Naive thymus-derived CD4-positive, alpha-beta T cell (primary cell): ENCODE data around the gene PARVA. TPM values are rescaled to one million over a fixed set of nuclear protein-coding genes. Genes with fewer than 3 reads are reported as not detected.

Source experiments
- ATAC-seq: fragments of 150-1000 bp; cut with Tn5 transposase; 2 replicates; pipeline ENCODE4 v1.10.0; 2021; ENCODE audit warnings: mild to moderate bottlenecking, moderate library complexity
- CTCF ChIA-PET: fragments of 350-600 bp; sonication (Branson Sonifier 250); formaldehyde crosslinking; loops from one replicate; lab custom pipeline; 2021; ENCODE audit warnings: antibody characterized with exemption; lab: Charles Lee
- POLR2A ChIA-PET: fragments of 350-600 bp; sonication (Branson Sonifier 250); formaldehyde crosslinking; loops from one replicate; lab custom pipeline; 2021; ENCODE audit warnings: antibody characterized with exemption, inconsistent platforms; lab: Charles Lee
- DNase-seq, 9 donors: peaks; one replicate each; pipeline versions ENCODE4 v3.0.0 to v3.0.0-alpha.2; 2020 to 2022; ENCODE audit warnings: mixed read lengths in 1 of 9
- H3K27ac ChIP-seq: one replicate; pipeline ENCODE4 v1.7.0; 2013; ENCODE audit warnings: mild to moderate bottlenecking, low read depth, low read length, moderate library complexity
- H3K27me3 ChIP-seq, 2 donors: one replicate each; pipeline ENCODE4 v1.7.0; 2013; ENCODE audit warnings: low read length in 2 of 2, mild to moderate bottlenecking in 2 of 2, moderate library complexity in 2 of 2; ENCODE audit not compliant: control insufficient read depth in 2 of 2, insufficient read depth in 2 of 2
- H3K36me3 ChIP-seq, 3 experiments: 1 replicate in 2 of 3; 2 replicates in 1 of 3; pipeline ENCODE4 v1.7.0; 2013; ENCODE audit warnings: low read length in 3 of 3, mild to moderate bottlenecking in 3 of 3, moderate library complexity in 1 of 3; ENCODE audit not compliant: insufficient read depth in 3 of 3, control insufficient read depth in 2 of 3
- H3K4me1 ChIP-seq, 2 donors: one replicate each; pipeline ENCODE4 v1.7.0; 2013; ENCODE audit warnings: low read length in 2 of 2, mild to moderate bottlenecking in 2 of 2, moderate library complexity in 1 of 2; ENCODE audit not compliant: control insufficient read depth in 2 of 2, insufficient read depth in 2 of 2
- H3K4me3 ChIP-seq: 2 replicates; pipeline ENCODE4 v1.7.0; 2013; ENCODE audit warnings: mild to moderate bottlenecking, low read length
- H3K9me3 ChIP-seq, 3 experiments: 1 replicate in 2 of 3; 2 replicates in 1 of 3; pipeline ENCODE4 v1.7.0; 2013; ENCODE audit warnings: low read length in 3 of 3; ENCODE audit not compliant: control insufficient read depth in 2 of 3
- H3K27ac Mint-ChIP-seq, 9 donors: one replicate each; pipeline ENCODE4 v1.8.0; 2020 to 2022; ENCODE audit warnings: mixed read lengths in 9 of 9, mild to moderate bottlenecking in 8 of 9, moderate library complexity in 5 of 9, inconsistent platforms in 2 of 9
- H3K27me3 Mint-ChIP-seq, 5 donors: one replicate each; pipeline ENCODE4 v1.8.0; 2021 to 2022; ENCODE audit warnings: mixed read lengths in 5 of 5, mild to moderate bottlenecking in 1 of 5
- H3K36me3 Mint-ChIP-seq, 5 donors: one replicate each; pipeline ENCODE4 v1.8.0; 2020 to 2022; ENCODE audit warnings: mixed read lengths in 5 of 5, mild to moderate bottlenecking in 3 of 5, inconsistent platforms in 1 of 5
- H3K4me1 Mint-ChIP-seq, 7 donors: one replicate each; pipeline ENCODE4 v1.8.0; 2020 to 2022; ENCODE audit warnings: mixed read lengths in 7 of 7, mild to moderate bottlenecking in 3 of 7, inconsistent platforms in 1 of 7
- H3K4me3 Mint-ChIP-seq, 10 donors: one replicate each; pipeline ENCODE4 v1.8.0; 2020 to 2022; ENCODE audit warnings: mild to moderate bottlenecking in 10 of 10, mixed read lengths in 10 of 10, moderate library complexity in 6 of 10, inconsistent platforms in 2 of 10
- H3K9me3 Mint-ChIP-seq, 11 donors: one replicate each; pipeline ENCODE4 v1.8.0; 2020 to 2022; ENCODE audit warnings: mixed read lengths in 11 of 11, mild to moderate bottlenecking in 4 of 11, inconsistent platforms in 1 of 11, moderate library complexity in 1 of 11
- intact Hi-C, 2 donors: fragments of 100-400 bp; cut with micrococcal nuclease; formaldehyde crosslinking; loops; one replicate each; pipeline ENCODE4 v1.15.1; 2023
- polyA plus RNA-seq, 2 donors: library from polyadenylated mRNA; unstranded; fragments of 300-500 nt; fragmentation: Illumina TruSeq; gene quantifications; one replicate each; pipeline ENCODE4 v1.2.3, GENCODE V29; 2021
- total RNA-seq, 6 experiments: library from RNA in 5 of 6; stranded (reverse) in 5 of 6; gene quantifications; 1 replicate in 5 of 6; 2 replicates in 1 of 6; pipeline ENCODE4 v1.2.3 and lab custom pipeline; 2021 to 2026

Gene PARVA
- total and polyA plus RNA-seq, 7 experiments from 2014 or later, result 0.07 to 0.97 (median 0.69) TPM

- Histone ChIP-seq H3K4me1 (no peaks in the 10 kb centered on the region), H3K27me3 (no peaks in the 10 kb centered on the region), H3K4me3 (no peak overlapping the region), H3K9me3 (no peaks in the 10 kb centered on the region), H3K36me3 (no peaks in the 10 kb centered on the region), H3K27ac (no peak overlapping the region)
- DNase-seq, result no peak
- POLR2A ChIA-PET, result no interaction called here
- CTCF ChIA-PET, result no interaction called here
- Mint-ChIP-seq H3K4me3 (no peak overlapping the region), H3K9me3 (no peaks in the 10 kb centered on the region), H3K4me1 (no peaks in the 10 kb centered on the region), H3K36me3 (no peaks in the 10 kb centered on the region), H3K27me3 (peaks cover 0 to 13% (median 0%) of the 10 kb centered on the region in 5 donors), H3K27ac (no peak overlapping the region)
- intact Hi-C loops, result no loop called here
- ATAC-seq, result no peak
These were observed 125.7 kb downstream of the PARVA start for GRCh38 chr11:12503039-12503484.

GRCh38 chr11:12503886-12504285, 126.5 kb downstream of the PARVA start:
- Mint-ChIP-seq H3K36me3 (no peaks in the 10 kb centered on the region), H3K27me3 (peaks cover 0 to 13% (median 0%) of the 10 kb centered on the region in 5 donors), H3K4me3 (no peak overlapping the region), H3K4me1 (no peaks in the 10 kb centered on the region), H3K27ac (no peak overlapping the region), H3K9me3 (no peaks in the 10 kb centered on the region)
- no peak for DNase-seq
- ATAC-seq, result no peak
- Histone ChIP-seq H3K27ac (no peak overlapping the region), H3K4me3 (no peak overlapping the region), H3K36me3 (no peaks in the 10 kb centered on the region), H3K27me3 (no peaks in the 10 kb centered on the region), H3K9me3 (no peaks in the 10 kb centered on the region), H3K4me1 (no peaks in the 10 kb centered on the region)
- intact Hi-C loops, result no loop called here
- ChIA-PET CTCF (no interaction called here), POLR2A (no interaction called here)

DNA sequence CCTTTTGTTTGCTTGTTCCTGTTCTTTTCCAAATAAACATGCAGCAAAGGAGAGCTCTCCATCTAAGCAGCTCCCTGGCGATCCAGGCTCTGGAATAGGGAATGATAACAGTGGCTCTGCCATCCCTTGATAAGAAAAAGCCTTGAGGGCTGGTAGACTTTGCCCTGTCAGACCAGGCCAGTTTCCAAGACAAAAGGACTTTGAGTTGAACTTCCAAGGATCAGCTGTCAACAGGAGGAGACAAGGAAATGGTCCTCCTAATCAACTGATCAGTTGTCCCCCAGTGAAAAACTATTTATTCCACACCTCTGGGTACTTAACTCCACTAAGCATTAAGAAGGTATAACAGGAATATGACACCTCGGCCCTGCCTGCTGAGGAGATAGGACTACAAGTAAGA, 127.8 kb downstream of the PARVA start:
- Mint-ChIP-seq H3K27ac (no peak overlapping the region), H3K27me3 (peaks cover 0 to 10% (median 0%) of the 10 kb centered on the region in 5 donors), H3K36me3 (no peaks in the 10 kb centered on the region), H3K4me1 (no peaks in the 10 kb centered on the region), H3K9me3 (no peaks in the 10 kb centered on the region), H3K4me3 (no peak overlapping the region)
- Histone ChIP-seq H3K4me3 (no peak overlapping the region), H3K4me1 (no peaks in the 10 kb centered on the region), H3K27me3 (no peaks in the 10 kb centered on the region), H3K36me3 (no peaks in the 10 kb centered on the region), H3K27ac (no peak overlapping the region), H3K9me3 (no peaks in the 10 kb centered on the region)
- DNase-seq, result no peak
- no peak for ATAC-seq
- CTCF ChIA-PET, result no interaction called here
- POLR2A ChIA-PET, result no interaction called here
- intact Hi-C loops, result no loop called here

DNA sequence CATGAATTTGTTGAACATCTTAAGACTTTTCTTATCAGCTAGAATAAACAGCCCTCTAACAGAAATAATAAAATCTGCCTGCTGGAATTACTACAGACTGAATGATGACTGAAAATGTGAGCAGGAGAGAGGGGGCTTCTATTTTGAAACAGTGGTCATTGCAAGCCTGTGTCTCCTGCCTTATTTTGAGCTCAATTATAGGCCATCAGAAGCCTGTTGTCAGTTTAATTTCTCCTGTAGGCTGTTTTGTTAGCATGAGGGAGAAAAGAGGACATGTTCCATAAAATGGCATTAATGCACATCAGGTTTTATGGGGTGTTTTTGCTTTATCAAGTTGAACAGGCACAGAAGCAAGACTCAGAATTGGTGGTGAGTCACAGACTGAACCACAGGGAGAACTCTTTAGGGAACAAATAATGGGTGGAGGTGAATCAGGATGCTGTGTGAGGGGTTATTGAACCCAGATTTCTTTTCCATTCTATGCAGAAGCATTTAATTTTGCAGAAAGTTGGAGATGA, 129.1 kb downstream of the PARVA start:
- ATAC-seq, result no peak
- Mint-ChIP-seq H3K9me3 (no peaks in the 10 kb centered on the region), H3K27ac (no peak overlapping the region), H3K27me3 (peaks cover 0 to 10% (median 0%) of the 10 kb centered on the region in 5 donors), H3K36me3 (no peaks in the 10 kb centered on the region), H3K4me3 (no peak overlapping the region), H3K4me1 (no peaks in the 10 kb centered on the region)
- H3K27ac ChIP-seq, result no peak overlapping the region
- H3K4me3 ChIP-seq, result no peak overlapping the region
- H3K27me3 ChIP-seq, result no peaks in the 10 kb centered on the region
- H3K36me3 ChIP-seq, result no peaks in the 10 kb centered on the region
- CTCF ChIA-PET, result no interaction called here
- intact Hi-C loops, result no loop called here
- POLR2A ChIA-PET, result no interaction called here
- no peak for DNase-seq
- H3K9me3 ChIP-seq, result no peaks in the 10 kb centered on the region
- H3K4me1 ChIP-seq, result no peaks in the 10 kb centered on the region

- no peak overlapping the region for H3K27ac Mint-ChIP-seq
- POLR2A ChIA-PET, result no interaction called here
- Histone ChIP-seq H3K9me3 (no peaks in the 10 kb centered on the region), H3K27ac (no peak overlapping the region), H3K27me3 (no peaks in the 10 kb centered on the region), H3K4me3 (no peak overlapping the region), H3K4me1 (no peaks in the 10 kb centered on the region), H3K36me3 (no peaks in the 10 kb centered on the region)
- no peaks in the 10 kb centered on the region for H3K4me1 Mint-ChIP-seq
- CTCF ChIA-PET, result interaction anchor here (0.7 kb wide), 1 partner anchor 28 kb away, joined by 3 read pairs; no protein-coding TSS in a partner anchor
- no peak overlapping the region for H3K4me3 Mint-ChIP-seq
- DNase-seq, result no peak
- intact Hi-C loops, result no loop called here
- no peak for ATAC-seq
- H3K27me3 Mint-ChIP-seq, result peaks cover 0 to 10% (median 0%) of the 10 kb centered on the region in 5 donors
- H3K9me3 Mint-ChIP-seq, result no peaks in the 10 kb centered on the region
- H3K36me3 Mint-ChIP-seq, result no peaks in the 10 kb centered on the region
These were observed 130.0 kb downstream of the PARVA start for GRCh38 chr11:12507391-12507790.

GRCh38 chr11:12508151-12508751, 130.9 kb downstream of the PARVA start:
- no peaks in the 10 kb centered on the region for H3K36me3 Mint-ChIP-seq
- no peak for DNase-seq
- no peaks in the 10 kb centered on the region for H3K4me1 Mint-ChIP-seq
- H3K27ac Mint-ChIP-seq, result no peak overlapping the region
- ChIA-PET POLR2A (no interaction called here), CTCF (interaction anchor here (0.7 kb wide), 1 partner anchor 28 kb away, joined by 3 read pairs; no protein-coding TSS in a partner anchor)
- no peaks in the 10 kb centered on the region for H3K9me3 Mint-ChIP-seq
- intact Hi-C loops, result no loop called here
- H3K9me3 ChIP-seq, result no peaks in the 10 kb centered on the region
- H3K4me3 Mint-ChIP-seq, result no peak overlapping the region
- no peaks in the 10 kb centered on the region for H3K27me3 ChIP-seq
- no peak overlapping the region for H3K27ac ChIP-seq
- H3K36me3 ChIP-seq, result no peaks in the 10 kb centered on the region
- H3K27me3 Mint-ChIP-seq, result peaks cover 0 to 7% (median 0%) of the 10 kb centered on the region in 5 donors
- H3K4me1 ChIP-seq, result no peaks in the 10 kb centered on the region
- H3K4me3 ChIP-seq, result no peak overlapping the region
- no peak for ATAC-seq

- Histone ChIP-seq H3K27ac (no peak overlapping the region), H3K36me3 (no peaks in the 10 kb centered on the region), H3K4me3 (no peak overlapping the region), H3K4me1 (no peaks in the 10 kb centered on the region), H3K27me3 (no peaks in the 10 kb centered on the region), H3K9me3 (no peaks in the 10 kb centered on the region)
- intact Hi-C loops, result no loop called here
- Mint-ChIP-seq H3K4me1 (no peaks in the 10 kb centered on the region), H3K36me3 (no peaks in the 10 kb centered on the region), H3K27me3 (peaks cover 0 to 6% (median 0%) of the 10 kb centered on the region in 5 donors), H3K9me3 (no peaks in the 10 kb centered on the region), H3K4me3 (no peak overlapping the region), H3K27ac (no peak overlapping the region)
- ChIA-PET POLR2A (no interaction called here), CTCF (no interaction called here)
- DNase-seq (no peak), ATAC-seq (no peak)
These were observed 132.0 kb downstream of the PARVA start for GRCh38 chr11:12509371-12509770.
